NCI-H187 treated with DMSO at 0.1 percent for 48 hours (cell line): ENCODE results near the gene ARHGDIB.
A peak's percentile ranks its signal among the peaks of the same experiment; 100 is the strongest.

Experiments used
- DNase-seq: peaks from one replicate; lab custom pipeline; 2025; lab: John Stamatoyannopoulos, UW

ARHGDIB gene

GRCh38 chr12:14961466-14962152 lies at the start of gene ARHGDIB:
Gene ARHGDIB (minus strand): TSS chr12:14961601. CDS start chr12:14950712, 10,889 bp downstream.
- DNase-seq, result no peak

- DNase-seq, result no peak
These were observed 49.8 kb upstream of the ARHGDIB start for GRCh38 chr12:15011162-15011561.

GRCh38 chr12:15007551-15007950 lies 46.1 kb upstream of the ARHGDIB start:
- no peak for DNase-seq

GRCh38 chr12:15005064-15005463 lies 43.7 kb upstream of the ARHGDIB start:
- no peak for DNase-seq

GRCh38 chr12:15004421-15004820 lies 43.0 kb upstream of the ARHGDIB start:
- no peak for DNase-seq

- DNase-seq, result peak; percentile 10
These were observed 40.5 kb upstream of the ARHGDIB start for GRCh38 chr12:15001733-15002382.

- no peak for DNase-seq
These were observed 39.2 kb upstream of the ARHGDIB start for GRCh38 chr12:15000575-15000974.

GRCh38 chr12:14999695-15000365 lies 38.4 kb upstream of the ARHGDIB start:
- no peak for DNase-seq

GRCh38 chr12:14999021-14999694 lies 37.8 kb upstream of the ARHGDIB start:
- no peak for DNase-seq

- no peak for DNase-seq
These were observed 36.6 kb upstream of the ARHGDIB start for GRCh38 chr12:14997998-14998397.

GRCh38 chr12:14995583-14996425 lies 34.4 kb upstream of the ARHGDIB start:
- DNase-seq, result no peak

GRCh38 chr12:14994610-14995009 lies 33.2 kb upstream of the ARHGDIB start:
- DNase-seq, result no peak

- no peak for DNase-seq
These were observed 32.3 kb upstream of the ARHGDIB start for GRCh38 chr12:14993537-14994266.

GRCh38 chr12:14993117-14993516 lies 31.7 kb upstream of the ARHGDIB start:
- no peak for DNase-seq

- no peak for DNase-seq
These were observed 31.3 kb upstream of the ARHGDIB start for GRCh38 chr12:14992673-14993072.

GRCh38 chr12:14991069-14991468 lies 29.7 kb upstream of the ARHGDIB start:
- DNase-seq, result no peak

GRCh38 chr12:14989790-14990189 lies 28.4 kb upstream of the ARHGDIB start:
- DNase-seq, result no peak

- DNase-seq, result no peak
These were observed 26.6 kb upstream of the ARHGDIB start for GRCh38 chr12:14988035-14988434.

GRCh38 chr12:14986449-14986848 lies 25.0 kb upstream of the ARHGDIB start:
- no peak for DNase-seq

- DNase-seq, result no peak
These were observed 23.4 kb upstream of the ARHGDIB start for GRCh38 chr12:14984766-14985285.

- DNase-seq, result no peak
These were observed 22.6 kb upstream of the ARHGDIB start for GRCh38 chr12:14984036-14984435.
